ENCODE measurements around the gene SPDYE2B.
"Not testable (repeated sequence)": the region's sequence is repeated elsewhere in the genome, so short reads cannot be mapped to it uniquely, and the experiment has no call there.

Gene SPDYE2B

DNA sequence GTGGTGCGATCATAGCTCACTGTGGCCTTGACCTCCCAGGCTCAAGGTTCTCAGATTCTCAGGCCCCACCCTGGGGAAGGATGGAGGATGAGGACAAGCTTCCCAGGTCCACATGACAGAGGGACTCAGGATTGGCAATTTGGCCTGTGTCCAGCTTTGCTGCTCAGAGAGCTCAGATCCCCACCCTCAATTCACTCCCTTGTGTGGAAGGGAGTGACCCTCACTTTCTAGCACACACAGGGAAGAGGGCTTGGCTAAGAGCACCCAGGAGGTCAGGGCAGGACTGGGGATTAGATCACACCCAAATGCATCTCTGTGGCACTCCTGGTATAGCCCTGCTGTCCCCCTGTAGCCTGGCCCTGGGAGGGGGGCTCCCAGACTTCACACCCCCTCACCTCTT lies 6.7 kb upstream of the SPDYE2B start:
- DNase-seq, result not testable (repeated sequence)

DNA sequence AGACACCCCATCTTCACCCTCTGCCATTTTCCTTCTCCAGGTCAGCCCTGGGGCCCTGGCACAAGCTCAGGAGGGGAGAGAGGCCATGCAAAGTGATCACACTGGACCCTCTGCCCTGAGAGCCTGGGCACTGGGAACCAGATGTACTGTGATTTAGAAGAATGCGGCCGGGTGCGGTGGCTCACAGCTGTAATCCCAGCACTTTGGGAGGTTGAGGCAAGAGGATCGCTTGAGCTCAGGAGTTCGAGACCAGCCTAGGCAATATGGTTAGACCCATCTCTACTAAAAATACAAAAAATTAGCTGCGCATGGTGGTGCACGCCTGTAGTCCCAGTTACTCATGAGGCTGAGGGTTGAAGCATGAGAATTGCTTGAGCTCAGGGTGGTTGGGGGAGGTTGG lies 2.3 kb upstream of the SPDYE2B start:
- DNase-seq, result not testable (repeated sequence)

DNA sequence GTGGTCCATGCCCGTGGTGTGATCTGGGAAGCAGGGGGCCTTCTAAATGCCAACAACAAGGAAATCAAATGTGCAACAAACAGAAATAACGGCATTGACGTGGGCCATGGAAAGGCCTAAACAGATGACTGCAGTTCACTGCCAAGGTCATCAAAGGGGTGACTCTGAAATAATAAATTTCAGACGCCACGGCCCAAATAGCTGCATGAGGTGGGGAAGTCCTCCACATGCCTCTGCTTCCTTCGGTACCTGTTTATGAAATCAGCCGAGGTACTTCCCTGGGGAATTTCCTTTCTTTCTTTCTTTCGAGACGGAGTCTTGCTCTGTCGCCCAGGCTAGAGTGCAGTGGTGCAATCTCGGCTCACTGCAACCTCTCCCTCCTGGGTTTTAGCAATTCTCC lies 14.6 kb downstream of the SPDYE2B start:
- not testable (repeated sequence) for DNase-seq

DNA sequence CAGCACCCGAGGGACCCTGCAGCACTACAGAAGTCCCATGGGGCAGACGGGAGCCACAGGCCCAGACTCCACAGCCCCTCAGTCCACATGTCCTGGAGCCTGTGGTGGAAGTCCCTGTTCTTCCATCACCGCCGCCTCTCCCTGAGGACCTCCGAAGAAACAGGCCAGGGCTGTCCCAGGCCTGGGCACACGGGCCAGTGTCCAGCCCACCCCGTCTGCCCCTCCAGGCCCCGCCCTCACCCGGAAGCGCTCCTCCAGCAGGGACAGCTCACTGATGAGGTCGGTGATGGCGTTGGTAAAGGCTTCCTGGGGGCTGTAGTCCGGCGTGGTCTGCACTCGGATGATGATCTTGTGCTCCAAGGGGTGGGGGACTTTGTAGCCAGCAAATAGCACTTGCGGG lies 16.7 kb downstream of the SPDYE2B start:
- not testable (repeated sequence) for DNase-seq

DNA sequence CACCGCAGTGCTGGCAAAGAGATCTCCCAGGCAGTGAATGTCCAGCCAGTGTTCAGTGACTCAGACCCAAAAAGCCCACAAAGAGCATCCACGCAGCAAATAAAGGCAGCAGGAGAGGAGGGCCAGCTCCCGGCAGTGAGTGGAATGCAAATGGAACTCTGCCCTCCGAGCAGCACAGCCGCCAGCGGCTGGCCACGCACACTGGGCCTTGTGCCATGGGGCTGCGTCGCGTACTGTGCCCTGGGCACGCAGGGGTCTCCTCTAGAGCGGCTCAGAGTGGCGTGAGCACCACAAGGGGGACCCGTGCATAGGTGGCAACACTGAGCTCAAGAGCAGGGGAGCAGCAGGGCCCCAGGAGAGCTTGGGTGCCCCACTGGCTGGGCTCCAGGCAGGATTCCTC lies 17.4 kb downstream of the SPDYE2B start:
- not testable (repeated sequence) for DNase-seq

DNA sequence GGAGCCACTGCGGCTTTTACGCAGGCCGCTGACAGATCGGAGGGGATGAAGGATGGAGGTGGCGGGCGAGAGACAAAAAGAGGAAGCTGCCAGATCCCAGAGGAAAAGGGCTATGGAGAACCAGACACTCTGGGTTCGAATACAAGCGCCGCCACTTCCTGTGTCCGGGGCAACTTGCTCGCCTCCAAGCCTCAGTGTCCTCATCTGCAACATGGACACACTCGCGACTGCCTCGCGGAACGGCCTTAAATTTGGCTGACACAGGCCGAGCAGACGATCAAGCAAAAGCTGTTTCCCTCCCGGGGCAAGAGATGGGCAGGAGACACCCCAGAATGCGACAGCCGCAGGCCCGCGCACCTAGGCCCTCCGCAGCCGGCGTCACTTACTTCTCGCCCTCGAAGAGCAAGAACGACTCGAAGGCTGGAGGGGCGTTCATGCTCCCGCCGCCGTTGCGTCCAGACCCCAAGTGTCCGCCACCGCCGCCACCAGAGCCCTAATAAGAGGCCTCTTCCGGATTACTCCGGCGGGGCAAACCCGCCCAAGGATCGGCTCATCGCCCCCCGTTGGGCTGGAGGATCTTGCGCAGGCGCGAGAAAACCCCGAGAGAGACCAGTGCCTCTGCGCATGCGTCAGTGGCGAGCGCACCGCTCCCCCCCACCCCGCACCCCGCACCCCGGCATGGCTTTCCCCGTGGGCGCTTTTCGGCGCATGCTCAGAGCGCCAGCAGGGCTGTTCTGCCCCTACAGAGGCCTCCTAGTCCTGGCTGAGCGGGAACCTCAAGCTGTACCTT lies 21.2 kb downstream of the SPDYE2B start, which contains the start of gene POLR2J2:
Gene POLR2J2 (minus strand): TSS at position 498 of the 790 bp plus-strand sequence. CDS start 62 bp downstream, at position 436.
- not testable (repeated sequence) for DNase-seq

DNA sequence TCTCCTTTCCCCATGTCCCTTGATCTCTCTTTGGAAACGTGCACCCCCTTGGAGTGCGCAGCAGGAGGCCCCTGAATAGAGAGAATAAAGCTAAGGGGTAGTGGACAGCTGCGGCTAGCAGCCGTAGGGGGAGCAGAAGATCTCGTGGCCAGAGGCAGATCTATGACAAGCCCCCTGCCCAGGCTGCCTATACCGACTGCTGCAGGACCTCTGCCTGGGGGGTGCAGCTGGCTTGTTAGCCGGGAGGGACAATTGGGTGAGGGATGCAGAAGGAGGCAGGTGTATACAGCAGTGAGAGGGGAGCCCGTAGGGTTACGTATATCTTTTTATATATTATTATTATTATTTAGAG lies 21.8 kb downstream of the SPDYE2B start:
- not testable (repeated sequence) for DNase-seq

DNA sequence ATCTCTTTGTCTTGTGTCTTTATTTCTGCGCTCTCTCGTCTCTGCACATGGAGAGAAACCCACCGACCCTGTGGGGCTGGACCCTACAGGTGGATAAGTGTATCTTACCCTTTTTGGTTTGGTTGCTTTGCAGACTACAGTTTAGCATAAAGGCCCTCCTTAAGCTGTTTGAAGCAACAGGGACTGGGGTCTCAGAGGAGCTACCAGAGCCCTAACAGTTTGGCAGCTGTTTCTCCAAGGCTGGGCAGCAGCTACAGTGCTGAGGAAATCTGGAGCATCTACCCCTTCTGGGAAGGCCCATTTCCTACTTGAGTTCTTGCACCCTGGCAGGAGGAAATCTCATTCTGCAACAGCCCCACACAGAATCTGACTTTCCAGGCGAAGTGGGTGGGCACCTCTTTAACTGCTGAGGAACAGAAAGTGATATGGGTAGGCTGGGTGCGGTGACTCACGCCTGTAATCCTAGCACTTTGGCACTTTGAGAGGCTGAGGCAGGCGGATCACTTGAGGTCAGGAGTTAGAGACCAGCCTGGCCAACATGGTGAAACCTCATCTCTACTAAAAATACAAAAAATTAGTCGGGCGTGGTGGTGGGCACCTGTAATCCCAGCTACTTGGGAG lies 23.4 kb downstream of the SPDYE2B start:
- not testable (repeated sequence) for DNase-seq

DNA sequence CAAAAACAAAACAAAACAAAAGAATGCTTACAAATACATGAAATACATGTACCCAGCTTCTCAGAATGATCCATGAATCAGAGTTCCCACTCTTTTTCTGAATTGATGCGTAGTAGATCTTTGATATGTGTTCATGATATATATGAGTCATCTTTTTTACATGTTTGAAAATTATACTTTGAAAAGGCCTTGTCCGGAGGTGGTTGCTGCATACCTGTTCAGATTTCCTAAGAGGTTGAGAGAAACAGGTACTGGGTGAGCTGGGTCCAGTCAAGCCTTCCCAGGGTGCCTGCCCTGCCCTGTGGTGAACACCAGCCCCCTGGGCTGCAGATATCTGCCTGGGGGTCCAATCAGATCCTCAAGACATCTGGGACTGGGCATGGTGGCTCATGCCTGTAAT lies 25.4 kb downstream of the SPDYE2B start:
- DNase-seq, result not testable (repeated sequence)

DNA sequence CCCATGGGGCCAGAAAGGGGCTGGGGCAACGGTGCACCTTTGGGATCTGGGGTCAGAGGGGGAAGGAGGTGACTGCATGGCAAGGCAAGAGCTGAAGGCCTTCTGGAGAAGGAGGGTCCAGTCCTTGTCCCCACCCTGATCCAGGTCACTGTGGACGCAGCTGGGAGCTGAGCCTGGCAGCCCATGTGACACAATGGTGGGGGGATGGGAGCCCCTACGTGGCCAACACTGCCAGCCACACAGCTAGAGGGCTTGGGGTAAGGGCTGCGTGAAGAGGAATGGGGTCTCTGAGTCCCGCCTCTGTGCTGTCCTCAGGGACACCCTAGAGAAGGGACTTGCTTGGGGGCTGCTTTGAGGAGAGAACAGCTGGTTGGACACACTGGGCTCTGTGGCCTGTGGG lies 30.7 kb downstream of the SPDYE2B start:
- not testable (repeated sequence) for DNase-seq

DNA sequence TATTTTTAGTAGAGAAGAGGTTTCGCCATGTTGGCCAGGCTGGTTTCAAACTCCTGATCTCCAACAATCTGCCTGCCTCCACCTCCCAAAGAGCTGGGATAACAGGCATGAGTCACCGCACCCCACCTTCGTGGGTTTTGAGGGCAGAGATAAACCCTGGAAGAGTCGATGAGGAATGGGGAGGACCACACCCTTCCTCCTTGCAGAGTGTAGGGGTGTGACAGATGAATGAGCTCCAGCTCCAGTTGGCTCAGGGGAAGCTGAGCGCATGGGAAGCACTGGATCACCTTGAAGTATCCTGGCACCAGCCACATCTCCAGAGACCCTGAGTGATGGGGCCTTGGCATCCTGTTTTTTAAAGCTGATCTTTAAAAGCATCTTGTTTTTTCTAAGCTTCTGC lies 32.4 kb downstream of the SPDYE2B start:
- DNase-seq, result not testable (repeated sequence)

DNA sequence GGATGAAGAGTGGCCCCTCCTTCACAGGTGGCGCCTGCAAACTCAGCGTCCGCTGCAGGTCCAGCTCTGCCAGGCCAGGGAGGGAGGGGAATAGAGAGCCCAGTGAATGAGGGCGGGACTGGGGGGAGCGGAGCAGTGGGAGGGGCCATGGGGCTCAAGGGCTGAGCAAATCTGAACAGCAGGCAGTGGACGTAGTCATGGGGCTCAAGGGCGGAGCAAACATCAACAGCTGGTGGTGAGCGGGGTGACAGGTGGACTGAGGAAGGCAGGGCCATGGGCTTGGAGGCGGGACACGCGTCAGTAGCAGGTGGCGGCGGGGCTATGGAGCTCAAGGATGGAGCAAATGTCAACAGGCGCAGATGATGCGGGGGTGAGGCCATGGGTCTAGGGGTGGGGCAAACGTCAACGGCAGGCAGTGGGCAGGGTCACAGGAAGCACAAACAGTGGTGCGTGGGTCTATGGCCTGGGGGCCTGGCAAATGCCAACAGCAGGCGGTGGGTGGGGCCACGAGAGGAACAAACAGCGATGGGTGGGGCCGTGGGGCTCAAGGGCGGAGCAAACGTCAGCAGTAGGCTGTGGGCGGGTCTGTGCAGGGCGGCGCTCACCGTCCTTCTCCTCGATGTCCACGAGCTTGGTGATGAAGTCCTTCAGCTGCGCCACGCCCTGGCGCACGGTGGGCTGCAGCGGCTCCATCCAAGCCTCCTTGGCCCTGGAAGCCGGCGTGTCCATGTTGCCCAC lies 38.3 kb downstream of the SPDYE2B start:
- not testable (repeated sequence) for DNase-seq

DNA sequence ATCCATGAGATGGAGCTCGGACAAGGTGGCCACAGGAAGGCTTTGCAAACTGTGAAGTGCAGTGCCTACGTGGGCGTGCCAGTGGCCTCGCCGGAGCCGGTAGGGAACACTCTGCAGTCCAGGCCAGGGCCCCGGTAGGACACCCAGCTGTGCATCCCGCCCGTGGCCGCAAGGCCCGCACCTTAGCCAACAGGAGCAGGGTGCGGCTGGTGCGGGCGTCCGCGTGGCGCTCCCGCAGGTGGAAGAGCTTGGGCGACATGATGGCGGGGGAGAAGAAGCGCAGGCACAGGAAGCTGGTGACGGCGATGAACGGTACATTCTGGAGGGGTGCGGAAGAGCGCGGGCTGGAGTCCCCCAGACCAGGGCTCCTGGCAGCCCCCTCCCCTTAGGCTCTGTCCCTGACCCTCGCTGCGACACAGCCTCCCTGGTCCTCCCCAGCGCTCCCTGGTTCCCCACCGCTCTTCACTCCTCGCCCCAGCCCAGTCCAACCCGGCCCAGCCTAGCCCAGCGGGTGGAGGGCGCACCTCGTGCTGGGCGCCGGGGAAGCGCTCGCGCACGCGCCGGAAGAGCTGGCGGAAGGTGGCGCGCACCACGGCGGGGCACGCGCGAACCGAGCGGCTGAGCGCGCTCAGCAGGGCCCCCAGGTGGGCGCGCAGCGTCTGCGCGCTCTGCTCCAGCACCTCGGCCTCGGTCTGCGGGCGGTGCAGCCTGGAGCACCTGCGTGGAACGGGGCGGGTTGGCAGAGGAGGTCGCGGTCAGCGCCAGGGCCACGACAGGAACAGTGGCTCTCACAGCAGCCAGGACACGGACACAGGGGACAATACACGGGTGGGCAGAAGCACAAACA lies 39.5 kb downstream of the SPDYE2B start:
- DNase-seq, result not testable (repeated sequence)

DNA sequence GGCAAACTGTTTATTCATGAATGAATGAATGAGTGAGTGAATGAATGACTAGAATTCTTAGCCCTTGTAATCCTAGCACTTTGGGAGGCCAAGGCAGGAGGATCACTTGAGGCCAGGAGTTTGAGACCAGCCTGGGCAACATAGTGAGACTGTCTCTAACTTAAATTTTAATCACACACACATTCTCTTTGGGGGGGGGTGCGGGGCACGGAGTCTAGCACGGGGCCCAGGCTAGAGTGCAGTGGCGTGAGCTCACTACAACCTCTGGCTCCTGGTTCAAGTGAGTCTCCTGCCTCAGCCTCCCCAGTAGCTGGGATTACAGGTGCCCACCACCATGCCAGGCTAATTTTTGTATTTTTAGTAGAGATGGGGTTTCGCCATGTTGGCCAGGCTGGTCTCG lies 40.5 kb downstream of the SPDYE2B start:
- DNase-seq, result not testable (repeated sequence)

DNA sequence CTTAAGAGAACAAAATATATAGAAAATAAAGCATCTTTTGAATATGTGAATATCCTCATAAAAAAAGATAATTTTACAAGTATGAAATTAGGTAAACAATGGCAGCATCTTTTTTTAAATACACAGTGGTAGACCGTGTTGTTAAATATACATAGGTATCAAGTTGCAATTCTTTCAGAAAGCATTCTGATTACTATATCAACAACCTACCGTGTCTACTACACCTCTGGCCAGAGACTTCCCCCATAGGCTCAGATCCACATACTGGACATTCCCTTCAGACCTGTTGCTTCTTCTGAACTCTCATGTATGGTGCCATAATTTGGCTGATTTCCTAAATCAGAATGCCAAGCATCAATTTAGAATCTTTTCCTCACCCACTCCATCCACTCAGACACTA lies 43.9 kb downstream of the SPDYE2B start:
- DNase-seq, result not testable (repeated sequence)

DNA sequence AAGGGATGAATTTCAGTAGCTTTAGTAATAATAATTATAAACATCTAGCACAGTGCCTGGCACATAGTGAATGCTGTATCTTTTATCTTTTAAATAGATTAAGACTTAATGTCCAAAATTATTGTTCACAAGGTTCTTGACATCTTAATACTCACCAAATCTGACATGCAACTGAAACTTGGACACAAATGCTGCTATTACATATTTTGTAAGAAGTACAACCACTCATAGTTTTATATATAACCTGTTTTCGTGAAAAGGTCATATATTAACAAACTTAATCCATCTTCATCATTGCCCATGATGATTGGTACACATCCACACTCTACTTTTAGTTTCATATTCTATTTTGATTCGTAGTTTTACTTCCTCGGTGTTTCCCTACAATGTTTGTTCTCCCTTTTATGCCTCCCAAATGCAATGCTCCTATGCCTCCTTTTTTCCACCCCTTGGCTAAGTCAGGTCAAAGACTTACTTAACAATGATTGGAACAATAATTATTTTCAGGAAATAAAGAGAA lies 45.0 kb downstream of the SPDYE2B start:
- DNase-seq, result not testable (repeated sequence)

DNA sequence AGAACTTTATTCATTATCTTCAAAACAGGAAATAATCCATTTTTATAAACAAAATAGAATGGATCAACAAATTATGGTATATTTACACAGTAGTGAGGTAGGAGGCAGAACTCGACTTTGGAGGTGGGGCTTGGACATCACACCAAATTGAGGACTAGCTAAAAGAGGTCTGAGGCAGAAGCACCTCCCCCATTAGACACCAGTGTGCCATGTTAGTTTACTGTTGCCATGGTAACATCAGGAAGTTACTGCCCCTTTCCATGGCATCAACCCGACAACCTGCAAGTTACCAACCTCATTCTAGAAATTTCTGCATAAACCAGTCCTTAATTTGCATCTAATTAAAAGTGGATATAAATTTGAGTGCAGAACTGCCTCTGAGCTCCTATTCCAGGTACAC lies 45.9 kb downstream of the SPDYE2B start:
- DNase-seq, result not testable (repeated sequence)

DNA sequence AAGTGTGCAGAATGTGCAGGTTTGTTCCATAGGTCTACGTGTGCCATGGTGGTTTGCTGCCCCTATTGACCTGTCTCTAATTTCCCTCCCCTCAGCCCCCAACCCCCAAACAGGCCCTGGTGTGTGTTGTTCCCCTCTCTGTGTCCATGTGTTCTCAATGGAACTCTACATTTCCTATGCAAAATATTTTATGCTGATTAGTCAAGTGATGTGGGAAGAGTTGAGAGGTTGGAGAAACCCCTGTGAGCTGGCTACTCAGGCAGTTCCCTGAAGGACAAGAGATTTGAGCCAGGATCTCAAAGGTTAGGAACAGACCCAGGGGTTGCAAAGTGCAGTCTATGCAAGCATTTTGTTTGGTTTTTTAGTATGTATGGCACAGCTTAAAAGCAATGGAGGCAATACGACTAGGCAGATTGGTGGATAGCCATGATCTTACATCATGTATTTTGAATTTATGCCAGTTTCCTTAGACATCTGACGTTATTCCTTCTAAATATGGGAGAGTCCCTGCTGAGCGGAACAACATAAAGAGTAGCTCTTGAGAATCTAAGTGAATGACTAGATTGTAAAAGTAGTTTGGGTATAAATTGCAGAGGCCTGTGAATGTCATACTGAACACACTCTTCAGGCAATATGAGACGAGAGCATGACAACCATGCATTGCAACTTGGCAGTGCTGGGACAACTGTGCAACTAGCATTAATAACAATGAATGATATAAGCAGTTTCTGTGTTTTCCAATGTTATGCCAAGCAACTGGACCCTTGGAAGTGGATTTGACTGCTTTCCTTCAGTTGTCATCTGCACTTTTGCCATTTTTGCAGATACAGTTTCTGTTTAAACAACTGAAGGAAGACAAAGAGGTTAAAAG lies 47.8 kb downstream of the SPDYE2B start:
- DNase-seq, result not testable (repeated sequence)

DNA sequence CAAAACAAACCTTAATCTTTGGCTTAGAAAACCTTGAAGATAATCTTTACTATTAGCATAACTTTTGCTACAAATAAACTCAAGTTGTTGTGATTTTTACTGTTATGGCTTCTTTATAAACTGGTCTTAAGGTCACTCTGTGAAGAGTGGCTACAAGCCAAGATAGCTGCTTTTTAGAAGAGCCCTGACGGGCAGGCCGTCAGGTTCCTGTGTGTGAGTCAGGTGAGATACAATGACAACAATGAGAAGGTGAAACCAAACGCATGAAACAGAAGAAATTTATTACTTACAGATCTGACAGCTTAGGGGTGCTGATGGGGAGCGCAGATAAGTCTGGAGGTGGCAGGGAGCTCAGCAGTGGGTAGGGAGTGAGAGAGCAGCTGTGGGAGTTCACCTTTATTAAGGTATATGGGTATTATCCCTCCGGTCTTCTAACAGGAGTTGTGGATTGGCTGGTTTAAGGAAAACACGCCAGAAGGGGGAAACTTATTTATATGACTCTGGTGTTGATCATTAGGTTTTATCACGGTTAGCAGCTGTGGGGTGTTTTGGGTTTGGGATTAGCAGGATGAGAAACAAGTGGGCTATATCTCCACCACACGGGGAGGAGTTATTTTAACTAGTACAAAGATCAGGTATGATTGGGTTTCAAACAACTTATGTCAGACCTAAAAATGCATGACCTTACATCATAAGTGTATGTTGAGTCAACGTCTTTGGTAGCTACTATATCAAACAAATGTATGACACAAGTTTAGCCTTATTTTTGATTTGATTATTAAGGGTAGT lies 49.0 kb downstream of the SPDYE2B start:
- peak in 1 of 2 experiments; percentile 27 for DNase-seq

Measured in erythroblast (primary cell).